Breast epithelium (tissue), 4 donors: ENCODE measurements around the gene PHC2. TPM values are rescaled to one million over a fixed set of nuclear protein-coding genes. Genes with fewer than 3 reads are reported as not detected.
A peak's percentile ranks its signal among the peaks of the same experiment; 100 is the strongest.

Source experiments
- DNase-seq, 2 donors: peaks; one replicate each; pipeline ENCODE4 v3.0.0-alpha.2; 2019; ENCODE audit warnings: low spot score in 2 of 2
- H3K27ac ChIP-seq, 2 donors: fragments of 200-600 bp; sonication (generic) in 1 of 2; one replicate each; pipeline ENCODE4 v1.5.1; 2016 to 2019; ENCODE audit warnings: mild to moderate bottlenecking in 1 of 2
- H3K27me3 ChIP-seq, 2 donors: fragments of 200-600 bp; sonication (generic) in 1 of 2; one replicate each; pipeline versions ENCODE4 v1.5.1 to v1.6.0; 2017 to 2019; ENCODE audit warnings: control low read depth in 1 of 2, mild to moderate bottlenecking in 1 of 2
- H3K36me3 ChIP-seq: fragments of 200-600 bp; one replicate; pipeline ENCODE4 v1.5.1; 2019
- H3K4me1 ChIP-seq, 2 donors: fragments of 200-600 bp; sonication (generic); one replicate each; pipeline ENCODE4 v1.5.1; 2016 to 2019; ENCODE audit warnings: control low read depth in 1 of 2
- H3K4me3 ChIP-seq, 3 donors: fragments of 200-600 bp; sonication (generic); 1 replicate in 2 of 3; 2 replicates in 1 of 3; pipeline ENCODE4 v1.5.1; 2016 to 2019; ENCODE audit warnings: mild to moderate bottlenecking in 3 of 3, moderate library complexity in 2 of 3
- H3K9me3 ChIP-seq, 2 donors: fragments of 200-600 bp; sonication (generic) in 1 of 2; one replicate each; pipeline ENCODE4 v1.5.1; 2016 to 2019; ENCODE audit warnings: control low read depth in 1 of 2
- POLR2A ChIP-seq: fragments of 450-650 bp; IDR thresholded peaks from one replicate; pipeline ENCODE4 v1.6.1; 2016; ENCODE audit warnings: antibody characterized with exemption, mild to moderate bottlenecking, moderate library complexity
- POLR2AphosphoS5 ChIP-seq, 3 donors: sonication (generic); formaldehyde crosslinking; IDR thresholded peaks; one replicate each; pipeline ENCODE4 v1.6.1; 2017; ENCODE audit warnings: antibody characterized with exemption in 3 of 3
- intact Hi-C: fragments of 100-400 bp; cut with DNase I; formaldehyde crosslinking; loops from one replicate; pipeline ENCODE4 v1.15.1; 2023; ENCODE audit warnings: low total_unique reads
- total RNA-seq, 3 donors: library from RNA; depleted of rRNA; stranded (reverse); fragments of >200 nt; gene quantifications; one replicate each; pipeline ENCODE4 v1.1.0, GENCODE V29; 2016
- TF ChIP-seq, protein P1 (sequence below), 3 donors: fragments of 450-650 bp; IDR thresholded peaks; one replicate each; pipeline ENCODE4 v1.5.1; 2016 to 2017; ENCODE audit warnings: antibody characterized with exemption in 3 of 3, mild to moderate bottlenecking in 3 of 3, moderate library complexity in 3 of 3

PHC2 gene
- total RNA-seq, 3 donors from 2014 or later = 103 to 214 (median 134) TPM

DNA sequence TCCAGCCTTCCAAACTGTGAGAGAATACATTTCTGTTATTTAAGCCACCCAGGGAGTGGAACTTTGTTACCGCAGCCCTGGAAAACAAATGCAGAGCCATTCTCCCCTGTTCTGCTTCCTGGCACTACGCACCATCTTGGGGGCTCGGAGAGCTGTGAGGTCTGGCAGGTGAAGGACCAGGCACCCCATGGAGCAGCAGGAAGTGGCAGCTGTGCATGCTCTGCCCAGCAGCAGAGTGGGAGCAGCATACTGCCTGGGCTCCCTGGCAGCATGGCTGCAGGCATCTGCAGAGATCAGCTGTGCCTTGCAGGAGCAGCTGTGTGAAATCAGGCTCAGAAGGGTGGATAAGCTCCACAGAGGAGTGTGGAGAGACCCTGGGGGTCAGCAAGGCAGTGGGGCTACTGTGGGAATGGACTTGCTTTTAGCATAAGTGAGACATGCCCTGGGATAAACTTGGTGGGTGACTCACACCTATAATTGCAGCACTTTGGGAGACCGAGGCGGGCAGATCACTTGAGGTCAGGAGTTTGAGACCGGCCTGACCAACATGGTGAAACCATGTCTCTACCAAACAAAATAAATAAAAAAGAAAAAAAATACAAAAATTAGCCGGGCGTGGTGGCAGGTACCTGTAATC, 23.9 kb upstream of the PHC2 start:
- no peak overlapping the region for H3K27ac ChIP-seq
- TF ChIP-seq, protein P1, sequence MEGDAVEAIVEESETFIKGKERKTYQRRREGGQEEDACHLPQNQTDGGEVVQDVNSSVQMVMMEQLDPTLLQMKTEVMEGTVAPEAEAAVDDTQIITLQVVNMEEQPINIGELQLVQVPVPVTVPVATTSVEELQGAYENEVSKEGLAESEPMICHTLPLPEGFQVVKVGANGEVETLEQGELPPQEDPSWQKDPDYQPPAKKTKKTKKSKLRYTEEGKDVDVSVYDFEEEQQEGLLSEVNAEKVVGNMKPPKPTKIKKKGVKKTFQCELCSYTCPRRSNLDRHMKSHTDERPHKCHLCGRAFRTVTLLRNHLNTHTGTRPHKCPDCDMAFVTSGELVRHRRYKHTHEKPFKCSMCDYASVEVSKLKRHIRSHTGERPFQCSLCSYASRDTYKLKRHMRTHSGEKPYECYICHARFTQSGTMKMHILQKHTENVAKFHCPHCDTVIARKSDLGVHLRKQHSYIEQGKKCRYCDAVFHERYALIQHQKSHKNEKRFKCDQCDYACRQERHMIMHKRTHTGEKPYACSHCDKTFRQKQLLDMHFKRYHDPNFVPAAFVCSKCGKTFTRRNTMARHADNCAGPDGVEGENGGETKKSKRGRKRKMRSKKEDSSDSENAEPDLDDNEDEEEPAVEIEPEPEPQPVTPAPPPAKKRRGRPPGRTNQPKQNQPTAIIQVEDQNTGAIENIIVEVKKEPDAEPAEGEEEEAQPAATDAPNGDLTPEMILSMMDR (IDR thresholded peaks at IDR 0.05) = no peak
- intact Hi-C loops = no loop called here

GRCh38 chr1:33446590-33446989, 15.7 kb upstream of the PHC2 start:
- Histone ChIP-seq H3K9me3 (no peaks in the 10 kb centered on the region), H3K36me3 (no peaks in the 10 kb centered on the region), H3K4me1 (no peaks in the 10 kb centered on the region), H3K27ac (no peak overlapping the region), H3K27me3 (no peaks in the 10 kb centered on the region), H3K4me3 (no peak overlapping the region)
- DNase-seq = no peak
- intact Hi-C loops = no loop called here
- TF ChIP-seq POLR2A (no peak), POLR2AphosphoS5 (IDR thresholded peaks at IDR 0.05) (no peak)
- TF ChIP-seq, protein P1 (IDR thresholded peaks at IDR 0.05) = no peak

More for the DNA sequence above, 23.9 kb upstream of the PHC2 start:
- Histone ChIP-seq H3K9me3 (no peaks in the 10 kb centered on the region), H3K4me3 (no peak overlapping the region), H3K36me3 (no peaks in the 10 kb centered on the region), H3K4me1 (no peaks in the 10 kb centered on the region), H3K27me3 (no peaks in the 10 kb centered on the region)
- DNase-seq = no peak

GRCh38 chr1:33445108-33445507, 14.2 kb upstream of the PHC2 start:
- TF ChIP-seq, protein P1 (IDR thresholded peaks at IDR 0.05) = no peak
- TF ChIP-seq POLR2AphosphoS5 (IDR thresholded peaks at IDR 0.05) (no peak), POLR2A (no peak)
- no peaks in the 10 kb centered on the region for H3K9me3 ChIP-seq
- DNase-seq = no peak
- no peak overlapping the region for H3K27ac ChIP-seq
- no peak overlapping the region for H3K4me3 ChIP-seq
- intact Hi-C loops = no loop called here
- H3K27me3 ChIP-seq = no peaks in the 10 kb centered on the region
- H3K36me3 ChIP-seq = no peaks in the 10 kb centered on the region
- H3K4me1 ChIP-seq = no peaks in the 10 kb centered on the region

DNA sequence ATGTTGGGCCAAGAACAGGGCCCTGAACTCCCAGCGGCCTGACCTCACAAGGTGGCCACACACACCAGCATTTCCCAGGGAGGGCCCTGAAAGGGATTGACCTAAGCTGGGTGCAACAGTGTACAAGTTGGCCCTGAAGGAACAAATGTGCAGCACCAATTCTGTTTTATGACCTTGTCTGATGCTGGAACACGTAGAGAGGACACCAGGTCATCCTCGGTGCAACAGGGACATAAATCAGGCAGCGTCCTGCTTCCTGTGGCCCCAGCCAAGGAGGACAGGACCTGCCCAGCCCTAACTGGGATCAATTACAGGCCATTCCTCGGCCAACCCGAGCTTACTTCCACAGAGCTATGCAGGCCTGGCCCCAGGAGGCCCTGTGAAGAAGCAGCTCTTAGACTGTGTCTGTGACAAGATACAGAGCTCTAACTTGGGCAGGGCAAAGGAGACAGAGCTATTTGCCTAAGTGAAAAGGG, 12.8 kb upstream of the PHC2 start:
- no peak for DNase-seq
- intact Hi-C loops = no loop called here
- H3K9me3 ChIP-seq = no peaks in the 10 kb centered on the region

DNA sequence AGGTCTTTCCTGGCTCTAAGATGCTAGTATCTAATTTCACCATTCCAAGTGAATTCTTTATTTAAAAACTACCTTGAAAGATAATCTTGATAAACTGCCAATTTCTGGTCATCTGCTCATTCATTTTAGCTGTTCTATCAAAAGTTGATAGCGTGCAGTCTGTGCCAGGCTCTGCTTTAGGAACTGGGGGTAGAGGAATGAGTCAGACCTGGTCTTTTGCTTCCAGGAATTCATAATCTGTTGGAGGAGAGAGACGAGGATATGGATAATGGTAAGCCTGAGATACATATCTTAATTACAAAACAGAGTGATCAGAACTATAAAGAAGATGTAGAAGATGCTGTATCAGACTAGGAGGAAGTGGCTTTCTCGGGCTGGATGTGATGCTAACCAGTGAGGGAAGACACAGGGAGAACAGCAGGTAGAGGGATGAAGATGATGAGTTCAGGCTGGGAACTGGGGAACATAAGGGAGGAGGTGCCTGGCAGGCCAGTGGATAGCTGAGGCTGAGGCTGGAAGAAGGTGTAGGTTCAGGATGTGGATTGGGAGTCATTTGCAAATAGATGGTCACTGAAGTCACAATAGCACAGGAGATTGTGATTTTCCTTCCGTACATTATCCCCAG, 12.3 kb upstream of the PHC2 start:
- DNase-seq = no peak
- Histone ChIP-seq H3K4me1 (no peaks in the 10 kb centered on the region), H3K27ac (no peak overlapping the region), H3K9me3 (no peaks in the 10 kb centered on the region), H3K36me3 (no peaks in the 10 kb centered on the region), H3K27me3 (no peaks in the 10 kb centered on the region), H3K4me3 (no peak overlapping the region)
- TF ChIP-seq, protein P1 (IDR thresholded peaks at IDR 0.05) = no peak
- no peak for TF ChIP-seq POLR2AphosphoS5 (IDR thresholded peaks at IDR 0.05)
- no peak for TF ChIP-seq POLR2A
- intact Hi-C loops = no loop called here

More for the DNA sequence above, 12.8 kb upstream of the PHC2 start:
- Histone ChIP-seq H3K27me3 (no peaks in the 10 kb centered on the region), H3K27ac (peak overlapping the region in 1 of 2 donors; percentile 12), H3K4me3 (no peak overlapping the region), H3K4me1 (no peaks in the 10 kb centered on the region), H3K36me3 (no peaks in the 10 kb centered on the region)
- TF ChIP-seq POLR2AphosphoS5 (IDR thresholded peaks at IDR 0.05) = peak in 1 of 3 donors; percentile 78
- TF ChIP-seq, protein P1 (IDR thresholded peaks at IDR 0.05) = no peak
